ENCODE results near the gene ERI2. TPM values are rescaled to one million over a fixed set of nuclear protein-coding genes. Genes with fewer than 3 reads are reported as not detected.

ERI2 gene
- total and polyA plus RNA-seq, 12 donors: 9.2 to 45.1 (median 21.7) TPM

- Histone ChIP-seq H3K4me3 (no peak overlapping the region), H3K27me3 (no peaks in the 10 kb centered on the region), H3K9me3 (replicated peaks in 1 of 3) (no peaks in the 10 kb centered on the region), H3K36me3 (replicated peaks in 1 of 2) (no peaks in the 10 kb centered on the region), H3K27ac (no peak overlapping the region), H3K4me1 (replicated peaks in 1 of 2) (no peaks in the 10 kb centered on the region)
- DNase-seq: no peak
- 75 to 98% (median 86%) methylated on average over 1 of the region's 1 CpG for WGBS, 4 donors
- TF ChIP-seq CTCF (IDR thresholded peaks at IDR 0.05): no peak
- intact Hi-C loops (cut with DNase I): no loop called here
Observed at GRCh38 chr16:20755238-20755637, 51.0 kb downstream of the ERI2 start.

DNA sequence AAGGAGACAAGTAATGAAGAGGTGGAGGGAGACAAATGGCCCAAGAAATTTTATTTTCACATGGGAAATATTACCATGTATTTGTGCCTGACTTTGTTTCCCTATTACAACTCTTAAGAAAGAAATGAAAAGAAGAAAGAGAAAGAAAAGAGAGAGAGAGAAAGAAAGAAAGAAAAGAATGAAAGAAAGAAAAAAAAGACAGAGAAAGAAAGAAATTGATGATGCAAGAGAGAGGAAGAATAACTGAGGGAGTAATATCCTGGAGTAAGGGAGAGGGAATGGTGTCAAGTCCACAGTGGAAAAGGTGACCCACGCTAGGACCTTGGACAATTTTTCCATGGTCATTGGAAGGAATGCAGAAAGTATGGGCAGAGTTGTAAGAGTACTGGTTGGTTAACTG, 52.5 kb downstream of the ERI2 start:
- no peak for DNase-seq
- H3K27me3 ChIP-seq: no peaks in the 10 kb centered on the region
- H3K4me1 ChIP-seq (replicated peaks in 1 of 2): no peaks in the 10 kb centered on the region
- intact Hi-C loops (cut with DNase I): no loop called here
- no peak overlapping the region for H3K4me3 ChIP-seq
- H3K36me3 ChIP-seq (replicated peaks in 1 of 2): no peaks in the 10 kb centered on the region
- TF ChIP-seq POLR2A (IDR thresholded peaks at IDR 0.05) (no peak), CTCF (IDR thresholded peaks at IDR 0.05) (no peak)
- WGBS, 4 donors: 45 to 72% (median 61%) methylated on average over 1 of the region's 1 CpG
- H3K27ac ChIP-seq: no peak overlapping the region
- no peaks in the 10 kb centered on the region for H3K9me3 ChIP-seq (replicated peaks in 1 of 3)

DNA sequence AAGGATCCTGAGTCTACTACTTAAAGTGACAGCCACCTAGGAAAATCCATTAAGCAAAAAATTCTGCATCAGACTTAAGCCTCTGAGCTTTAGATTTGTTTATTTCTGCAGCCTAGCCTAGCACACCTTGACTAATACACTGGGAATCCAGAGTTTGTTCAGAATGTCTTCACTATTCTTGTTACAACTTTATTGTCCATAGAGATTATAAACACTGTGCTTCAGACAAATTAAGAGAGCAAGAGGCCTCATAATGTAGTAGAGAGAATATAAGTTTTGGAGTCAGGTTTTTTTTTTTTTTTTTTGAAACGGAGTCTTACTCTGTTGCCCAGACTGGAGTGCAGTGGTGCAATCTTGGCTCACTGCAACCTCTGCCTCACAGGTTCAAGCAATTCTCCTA, 55.7 kb downstream of the ERI2 start:
- Histone ChIP-seq H3K9me3 (replicated peaks in 1 of 3) (no peaks in the 10 kb centered on the region), H3K36me3 (replicated peaks in 1 of 2) (no peaks in the 10 kb centered on the region), H3K4me3 (no peak overlapping the region), H3K27me3 (no peaks in the 10 kb centered on the region), H3K27ac (no peak overlapping the region), H3K4me1 (replicated peaks in 1 of 2) (no peaks in the 10 kb centered on the region)
- DNase-seq: no peak
- 76 to 100% (median 91%) methylated on average over 1 of the region's 1 CpG for WGBS, 4 donors
- TF ChIP-seq CTCF (IDR thresholded peaks at IDR 0.05) (no peak), POLR2A (IDR thresholded peaks at IDR 0.05) (no peak)
- intact Hi-C loops (cut with DNase I): no loop called here

DNA sequence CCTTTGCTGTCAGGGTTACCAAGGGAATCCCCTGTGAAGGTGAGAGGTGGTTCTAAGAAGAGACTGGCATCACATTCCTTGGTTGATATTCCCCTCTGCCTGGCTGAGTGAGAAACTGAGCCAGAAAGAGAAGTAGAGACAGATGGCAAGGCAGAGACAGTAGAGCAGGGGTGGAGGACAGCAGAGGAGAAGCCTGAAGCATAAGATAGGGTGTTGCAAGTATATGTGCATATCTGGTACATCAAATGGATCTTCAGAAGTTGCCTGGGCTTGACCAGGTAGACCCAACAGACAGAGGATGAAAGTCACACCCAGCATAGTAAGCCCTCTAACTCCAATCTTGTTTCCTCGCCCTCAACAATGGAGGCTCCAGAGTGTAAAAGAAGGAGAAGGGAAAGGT, 56.8 kb downstream of the ERI2 start:
- no peak for DNase-seq
- Histone ChIP-seq H3K4me1 (replicated peaks in 1 of 2) (no peaks in the 10 kb centered on the region), H3K36me3 (replicated peaks in 1 of 2) (no peaks in the 10 kb centered on the region), H3K4me3 (no peak overlapping the region), H3K27me3 (no peaks in the 10 kb centered on the region), H3K27ac (no peak overlapping the region), H3K9me3 (replicated peaks in 1 of 3) (no peaks in the 10 kb centered on the region)
- intact Hi-C loops (cut with DNase I): no loop called here
- no peak for TF ChIP-seq POLR2A (IDR thresholded peaks at IDR 0.05)
- no peak for TF ChIP-seq CTCF (IDR thresholded peaks at IDR 0.05)
- 94 to 100% (median 99%) methylated on average over 1 of the region's 1 CpG for WGBS, 4 donors
